Measurements from ENCODE around the gene DEF6.

The DEF6 gene

GRCh38 chr6:35297601-35298481 is at the start of gene DEF6:
TSS of gene DEF6 (plus strand) at chr6:35297818. CDS start at chr6:35297857, 39 bp downstream.
- DNase-seq (ENCODE audit: low spot score): no peak

- DNase-seq (ENCODE audit: low spot score): no peak
Observed at GRCh38 chr6:35248300-35248699, 49.3 kb upstream of the DEF6 start.

- DNase-seq (ENCODE audit: low spot score): no peak
Observed at GRCh38 chr6:35248965-35249364, 48.7 kb upstream of the DEF6 start.

- DNase-seq (ENCODE audit: low spot score): no peak
Observed at GRCh38 chr6:35251949-35252348, 45.7 kb upstream of the DEF6 start.

GRCh38 chr6:35253249-35253648 is 44.4 kb upstream of the DEF6 start:
- DNase-seq (ENCODE audit: low spot score): no peak

GRCh38 chr6:35258336-35258735 is 39.3 kb upstream of the DEF6 start:
- no peak for DNase-seq (ENCODE audit: low spot score)

GRCh38 chr6:35258858-35259193 is 38.8 kb upstream of the DEF6 start:
- DNase-seq (ENCODE audit: low spot score): no peak

GRCh38 chr6:35259194-35259947 is 38.2 kb upstream of the DEF6 start, which contains the start of gene ZNF76:
TSS of gene ZNF76 (plus strand) at chr6:35259735. CDS start at chr6:35281152, 21,417 bp downstream.
- peak; percentile 96 for DNase-seq (ENCODE audit: low spot score)

GRCh38 chr6:35259948-35260590 is 37.5 kb upstream of the DEF6 start:
- peak; percentile 66 for DNase-seq (ENCODE audit: low spot score)

GRCh38 chr6:35260591-35261570 is 36.7 kb upstream of the DEF6 start:
- DNase-seq (ENCODE audit: low spot score): peak; percentile 13

GRCh38 chr6:35262596-35262995 is 35.0 kb upstream of the DEF6 start:
- no peak for DNase-seq (ENCODE audit: low spot score)

- no peak for DNase-seq (ENCODE audit: low spot score)
Observed at GRCh38 chr6:35264550-35265274, 32.9 kb upstream of the DEF6 start.

GRCh38 chr6:35265523-35265922 is 32.1 kb upstream of the DEF6 start:
- no peak for DNase-seq (ENCODE audit: low spot score)

GRCh38 chr6:35267446-35267845 is 30.2 kb upstream of the DEF6 start:
- DNase-seq (ENCODE audit: low spot score): no peak

GRCh38 chr6:35267897-35268296 is 29.7 kb upstream of the DEF6 start:
- no peak for DNase-seq (ENCODE audit: low spot score)

GRCh38 chr6:35272005-35272404 is 25.6 kb upstream of the DEF6 start:
- no peak for DNase-seq (ENCODE audit: low spot score)

- no peak for DNase-seq (ENCODE audit: low spot score)
Observed at GRCh38 chr6:35273822-35274559, 23.6 kb upstream of the DEF6 start.

- no peak for DNase-seq (ENCODE audit: low spot score)
Observed at GRCh38 chr6:35275744-35276260, 21.8 kb upstream of the DEF6 start.

GRCh38 chr6:35278708-35279107 is 18.9 kb upstream of the DEF6 start:
- DNase-seq (ENCODE audit: low spot score): no peak

GRCh38 chr6:35280903-35281302 is 16.7 kb upstream of the DEF6 start:
- no peak for DNase-seq (ENCODE audit: low spot score)

Data from hematopoietic multipotent progenitor cell treated with erythropoietin and hydrocortisone succinate and interleukin-3 and kit ligand, for 17 days (in vitro differentiated cells).